Epithelial cell of esophagus (primary cell): ENCODE results near the gene CAMK1D.

ENCODE experiments used
- DNase-seq: peaks from one replicate; pipeline ENCODE4 v3.0.0; 2010; ENCODE audit warnings: low read depth
- H3K4me3 ChIP-seq: 2 replicates; pipeline ENCODE4 v1.5.1; 2011; ENCODE audit warnings: mild to moderate bottlenecking, low read length, control low read depth
- TF ChIP-seq, protein P1 (sequence below): IDR thresholded peaks from 2 replicates; pipeline ENCODE4 v1.5.1; 2011; ENCODE audit warnings: low read depth, mild to moderate bottlenecking, low read length, control low read depth, inconsistent platforms; ENCODE audit not compliant: insufficient read depth; ENCODE audit errors: missing control alignments

CAMK1D gene

DNA sequence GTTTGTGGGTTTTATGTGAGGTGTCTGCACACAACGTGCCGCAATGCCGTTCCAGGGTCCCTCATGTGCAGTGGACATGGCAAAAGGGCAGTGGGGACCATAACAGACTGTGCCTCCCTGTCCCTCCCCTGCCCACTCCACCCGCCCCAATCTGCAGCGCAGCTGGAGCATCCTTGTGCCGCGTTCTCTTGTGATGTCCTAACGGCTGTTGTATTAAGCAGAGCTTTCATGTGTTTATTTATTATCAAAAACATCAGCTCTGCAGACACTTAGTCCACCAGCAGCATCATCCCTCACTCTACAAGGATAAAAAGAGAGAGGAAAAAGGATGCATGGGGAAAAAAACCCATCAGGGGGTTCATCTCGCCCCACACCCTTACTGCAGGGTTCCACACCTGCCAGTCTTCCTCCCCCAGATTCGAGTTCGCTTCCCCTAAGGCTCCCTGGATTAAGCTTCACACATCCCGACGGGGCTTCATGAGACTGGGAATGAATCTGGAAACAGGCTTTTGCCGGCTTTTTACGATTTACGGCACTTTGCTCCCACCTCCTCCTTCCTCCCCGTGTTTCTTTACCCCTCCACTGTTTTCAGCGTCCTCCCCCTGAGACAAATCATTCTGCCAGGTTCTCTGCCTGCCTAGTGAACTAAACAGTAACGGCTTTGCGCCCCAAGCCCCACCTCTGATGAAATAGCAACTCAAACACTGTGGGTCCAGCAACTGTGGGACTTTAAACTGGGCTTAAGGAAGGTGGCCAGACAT is 301.4 kb downstream of the CAMK1D start:
- DNase-seq = no peak
- TF ChIP-seq, protein P1, sequence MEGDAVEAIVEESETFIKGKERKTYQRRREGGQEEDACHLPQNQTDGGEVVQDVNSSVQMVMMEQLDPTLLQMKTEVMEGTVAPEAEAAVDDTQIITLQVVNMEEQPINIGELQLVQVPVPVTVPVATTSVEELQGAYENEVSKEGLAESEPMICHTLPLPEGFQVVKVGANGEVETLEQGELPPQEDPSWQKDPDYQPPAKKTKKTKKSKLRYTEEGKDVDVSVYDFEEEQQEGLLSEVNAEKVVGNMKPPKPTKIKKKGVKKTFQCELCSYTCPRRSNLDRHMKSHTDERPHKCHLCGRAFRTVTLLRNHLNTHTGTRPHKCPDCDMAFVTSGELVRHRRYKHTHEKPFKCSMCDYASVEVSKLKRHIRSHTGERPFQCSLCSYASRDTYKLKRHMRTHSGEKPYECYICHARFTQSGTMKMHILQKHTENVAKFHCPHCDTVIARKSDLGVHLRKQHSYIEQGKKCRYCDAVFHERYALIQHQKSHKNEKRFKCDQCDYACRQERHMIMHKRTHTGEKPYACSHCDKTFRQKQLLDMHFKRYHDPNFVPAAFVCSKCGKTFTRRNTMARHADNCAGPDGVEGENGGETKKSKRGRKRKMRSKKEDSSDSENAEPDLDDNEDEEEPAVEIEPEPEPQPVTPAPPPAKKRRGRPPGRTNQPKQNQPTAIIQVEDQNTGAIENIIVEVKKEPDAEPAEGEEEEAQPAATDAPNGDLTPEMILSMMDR = no peak

DNA sequence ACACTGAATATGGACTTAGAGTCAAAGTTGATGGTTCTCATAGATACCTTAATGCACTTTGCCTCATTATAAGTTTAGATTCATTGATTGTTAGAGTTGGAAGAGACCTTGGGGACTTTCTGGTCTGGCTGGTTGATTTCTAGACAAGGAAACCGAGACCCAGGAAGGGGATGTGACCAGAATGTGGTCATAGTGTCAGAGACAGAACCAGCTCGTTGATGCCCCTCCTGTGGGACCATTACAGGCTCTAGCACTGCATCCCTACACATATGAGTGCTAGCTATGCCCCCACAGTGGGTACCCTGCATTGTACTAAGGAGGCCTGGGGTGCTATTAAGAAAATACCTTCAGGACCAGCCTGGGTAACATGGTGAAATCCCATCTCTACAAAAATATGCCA is 306.6 kb downstream of the CAMK1D start:
- TF ChIP-seq, protein P1 = no peak
- no peak for DNase-seq
- no peak overlapping the region for H3K4me3 ChIP-seq

More for the DNA sequence above, 301.4 kb downstream of the CAMK1D start:
- H3K4me3 ChIP-seq = no peak overlapping the region

DNA sequence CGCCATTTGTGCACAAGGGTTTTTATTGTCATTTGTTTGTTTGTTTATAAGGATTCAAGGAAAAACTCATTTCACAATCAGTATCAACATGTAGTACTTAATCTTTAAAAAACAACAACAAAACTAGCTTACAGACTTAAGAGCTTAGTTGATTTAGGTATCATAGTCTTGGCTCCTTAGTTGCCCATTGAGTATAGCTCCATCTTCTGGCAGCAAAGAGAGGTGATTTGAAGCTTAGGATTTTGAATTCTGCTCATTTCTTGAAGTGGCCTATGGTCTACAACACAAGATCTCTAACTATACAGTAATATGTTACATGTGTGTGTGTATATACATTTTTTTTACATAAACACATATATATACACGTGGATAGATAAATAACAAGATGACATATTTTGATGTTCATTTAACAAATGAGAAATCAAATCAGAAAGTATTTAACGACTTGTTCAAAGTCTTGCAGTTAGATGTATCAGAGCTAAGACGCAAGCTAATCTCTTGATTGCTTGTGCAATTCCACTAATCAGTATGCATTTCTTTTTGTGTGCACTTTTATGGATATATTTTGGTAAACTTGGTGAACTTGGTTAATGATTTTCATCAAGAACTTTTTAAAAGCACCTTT is 307.3 kb downstream of the CAMK1D start:
- DNase-seq = peak; percentile 72
- no peak overlapping the region for H3K4me3 ChIP-seq
- TF ChIP-seq, protein P1 = peak; percentile 90

DNA sequence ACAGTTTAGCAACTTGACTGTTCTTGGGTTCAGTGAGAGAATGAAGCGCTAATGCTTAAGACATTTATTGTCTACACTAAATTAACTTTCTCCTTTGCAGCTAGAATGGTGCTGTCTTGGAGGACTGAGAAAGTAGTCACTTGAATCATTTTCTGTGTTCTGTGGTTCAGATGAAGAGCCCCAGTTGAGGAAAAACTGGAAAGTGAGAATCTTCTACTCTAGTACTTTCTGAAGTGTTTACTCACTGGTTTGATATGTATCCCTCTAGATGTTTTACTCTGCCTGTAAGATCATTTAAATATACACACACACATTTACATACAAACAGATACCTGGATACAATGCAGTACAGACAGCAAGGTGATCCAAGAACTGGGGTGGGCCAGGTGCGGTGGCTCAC is 308.1 kb downstream of the CAMK1D start:
- TF ChIP-seq, protein P1 = no peak
- H3K4me3 ChIP-seq = no peak overlapping the region
- no peak for DNase-seq

DNA sequence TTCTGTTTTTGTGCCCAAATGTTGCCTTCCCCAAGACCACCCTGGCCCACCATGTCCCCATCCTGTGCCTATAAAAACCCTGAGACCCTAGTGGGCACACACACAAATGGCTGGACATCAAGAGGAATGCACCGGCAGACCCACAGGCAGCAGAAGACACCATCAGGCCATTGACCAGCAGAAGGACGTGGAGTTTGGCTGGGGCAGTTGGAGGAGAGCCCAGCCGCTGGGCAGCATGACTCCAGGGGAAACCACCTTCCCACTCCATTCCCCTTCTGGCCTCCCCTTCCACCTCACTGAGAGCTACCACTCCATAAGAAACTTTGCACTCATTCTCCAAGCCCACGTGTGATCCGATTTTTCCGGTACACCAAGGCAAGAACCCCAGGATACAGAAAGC is 309.2 kb downstream of the CAMK1D start:
- H3K4me3 ChIP-seq = no peak overlapping the region
- TF ChIP-seq, protein P1 = no peak
- no peak for DNase-seq

DNA sequence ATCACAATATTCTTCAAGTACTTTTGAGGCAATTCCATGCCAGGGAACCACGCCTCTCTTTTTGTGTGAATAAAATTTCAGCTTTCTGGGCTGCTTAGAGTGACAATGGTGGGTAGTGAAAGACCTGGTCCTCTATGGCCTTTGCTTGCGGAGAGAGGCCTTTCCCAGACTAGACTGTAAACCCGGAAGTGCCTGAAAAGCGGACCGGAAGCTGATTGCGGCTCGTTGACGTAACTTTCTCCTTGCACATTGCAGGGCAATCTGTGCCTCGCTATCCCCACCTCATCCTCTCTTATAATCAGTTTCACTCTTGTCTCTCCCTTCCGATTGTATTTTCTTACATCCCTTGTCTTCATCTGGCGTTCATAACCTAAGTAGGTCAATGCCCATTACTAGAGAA is 310.4 kb downstream of the CAMK1D start:
- no peak for DNase-seq
- H3K4me3 ChIP-seq = no peak overlapping the region
- TF ChIP-seq, protein P1 = no peak
